Activated CD4-positive, CD25-positive, alpha-beta regulatory T cell treated with anti-CD3 and anti-CD28 coated beads, Interleukin-2, amount 50 U/mL, for 16 hours (primary cell): ENCODE results near the gene RNU2-63P.
"Not testable (repeated sequence)": the region's sequence is repeated elsewhere in the genome, so short reads cannot be mapped to it uniquely, and the experiment has no call there.

Source experiments
- DNase-seq: peaks from one replicate; pipeline ENCODE4 v3.0.0-alpha.2; 2020; ENCODE audit warnings: low read depth, low spot score

Gene RNU2-63P

DNA sequence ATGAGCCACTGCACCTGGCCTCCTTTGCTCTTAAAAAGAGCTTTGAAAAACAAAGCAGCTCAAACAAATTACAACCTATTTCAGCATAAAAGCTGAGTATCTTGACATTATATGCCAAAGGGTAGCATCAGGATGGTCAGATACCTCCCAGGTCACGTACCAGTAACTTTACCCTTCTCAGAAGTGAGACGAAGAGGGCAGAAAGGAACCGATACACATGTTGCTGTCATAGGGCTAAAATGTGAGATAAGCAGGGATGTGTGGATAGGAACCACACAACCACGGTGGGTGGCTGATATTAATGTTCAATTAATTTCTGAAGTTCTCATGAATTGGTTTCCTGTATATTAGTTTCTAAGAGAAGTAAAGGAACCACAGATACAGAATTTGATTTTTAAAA, 12.6 kb upstream of the RNU2-63P start:
- no peak for DNase-seq

GRCh38 chr2:88027697-88028389, 11.5 kb upstream of the RNU2-63P start:
- no peak for DNase-seq

DNA sequence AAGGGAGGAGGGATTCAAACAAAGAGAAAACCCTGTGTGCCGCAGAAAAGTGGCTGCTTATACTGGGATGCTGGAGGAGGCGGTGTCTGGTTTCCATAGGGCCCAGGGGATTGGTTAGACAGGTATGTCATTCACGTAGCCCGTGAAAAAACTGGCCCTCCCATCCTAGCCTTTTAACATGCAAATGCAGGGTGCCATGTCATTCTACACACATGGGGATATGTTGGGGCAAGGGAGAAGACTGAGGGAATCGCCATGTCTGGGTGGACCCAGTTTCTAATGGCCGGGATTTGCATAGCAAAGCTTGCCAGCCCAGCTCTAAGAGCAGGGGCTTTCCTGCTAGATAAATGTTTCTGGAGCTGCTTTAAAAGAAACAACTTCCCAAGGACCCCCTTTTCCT, 8.2 kb upstream of the RNU2-63P start:
- no peak for DNase-seq

- DNase-seq = no peak
Measured at GRCh38 chr2:88022669-88022921, 6.2 kb upstream of the RNU2-63P start.

DNA sequence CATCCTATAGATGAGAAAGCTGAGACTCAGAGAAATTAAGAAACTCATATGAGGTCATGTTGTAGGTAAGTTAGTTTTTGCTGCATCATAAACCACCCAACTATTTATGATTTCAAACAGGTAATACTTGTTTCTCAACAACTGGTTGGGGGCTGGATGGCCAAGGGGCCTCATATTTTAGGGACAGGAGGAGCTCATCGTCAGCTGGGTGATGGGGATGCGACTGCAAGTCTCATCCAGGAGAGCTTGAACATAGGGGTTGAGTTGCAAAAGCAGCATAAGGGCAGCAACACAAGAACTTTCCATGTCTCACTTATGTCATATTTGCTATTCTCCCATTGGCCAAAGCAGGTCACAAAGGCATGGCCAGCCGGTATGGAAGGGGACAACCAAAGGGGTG, 3.6 kb upstream of the RNU2-63P start:
- DNase-seq = no peak

DNA sequence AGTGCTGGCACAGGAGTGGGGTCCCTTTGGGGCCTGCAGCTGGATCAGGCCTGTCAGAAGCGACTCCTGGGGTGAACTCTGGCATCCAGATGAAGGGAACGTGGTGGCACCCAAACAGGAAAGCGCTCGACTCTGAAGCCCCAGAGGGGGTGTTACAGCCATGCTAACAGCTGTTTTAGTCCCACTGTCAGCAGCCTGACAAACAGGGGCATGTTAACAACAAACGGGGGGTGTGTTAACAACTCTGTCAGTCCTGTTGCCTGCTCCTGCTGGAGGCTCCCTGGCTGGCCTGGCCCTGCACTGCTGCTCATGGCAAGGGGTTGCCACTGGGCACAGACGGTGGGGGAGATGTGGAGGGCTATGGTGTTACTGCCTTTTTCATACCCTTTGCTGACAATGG, 2.6 kb upstream of the RNU2-63P start:
- no peak for DNase-seq

GRCh38 chr2:88018077-88018805, 1.9 kb upstream of the RNU2-63P start:
- DNase-seq = not testable (repeated sequence)

DNA sequence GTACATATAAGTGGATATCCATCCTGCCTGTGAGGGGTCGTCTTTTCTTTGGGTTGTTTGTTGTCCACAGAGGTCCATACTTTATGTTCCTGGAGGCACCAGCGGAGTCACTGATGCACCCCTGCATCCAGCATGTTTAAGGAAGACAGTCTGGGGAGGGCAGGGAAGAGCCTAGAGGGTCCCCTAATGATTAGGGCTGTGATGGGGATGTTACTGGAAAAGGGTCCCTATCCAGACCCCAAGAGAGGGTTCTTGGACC, 1.4 kb upstream of the RNU2-63P start:
- DNase-seq = not testable (repeated sequence)

DNA sequence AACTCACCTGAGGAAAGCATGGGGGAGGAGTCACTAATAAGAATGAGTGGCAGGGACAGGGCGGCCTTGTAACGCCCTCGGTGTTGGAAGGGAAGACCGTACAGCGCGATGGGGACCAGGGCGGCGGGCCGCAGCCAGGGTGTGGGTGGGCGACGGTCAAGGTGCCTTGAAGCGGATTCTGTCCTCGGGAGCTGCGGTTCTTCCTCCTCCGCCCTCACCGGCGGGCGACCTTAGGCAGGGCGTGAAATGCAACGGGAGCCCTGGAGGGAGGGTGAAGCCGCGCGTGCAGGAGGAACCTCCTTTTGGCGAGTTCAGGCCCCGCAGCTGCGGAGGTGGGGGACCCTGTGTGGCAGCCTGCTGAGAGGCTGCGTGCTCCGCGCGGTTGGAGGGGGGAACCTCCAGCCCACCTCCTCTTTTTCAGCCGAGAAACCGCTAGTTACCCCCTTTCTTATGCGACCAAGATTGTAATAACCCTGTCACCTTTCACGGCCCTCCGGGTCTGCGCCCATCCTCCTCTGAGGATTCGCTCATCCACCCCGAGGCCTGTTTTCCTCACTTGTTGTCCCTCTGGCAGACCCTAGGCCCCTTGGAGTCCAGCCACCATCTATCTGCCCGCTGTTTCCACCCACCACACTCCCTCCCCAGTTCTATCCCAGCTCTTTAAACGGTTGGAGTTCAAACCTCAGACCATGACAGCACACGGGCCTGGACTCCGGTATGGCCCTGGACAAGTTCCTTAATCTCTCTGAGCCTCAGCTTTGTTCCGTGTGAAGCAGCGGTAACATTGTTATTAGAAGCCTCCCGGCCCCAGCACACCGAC, 823 bp upstream of the RNU2-63P start:
- DNase-seq = peak; percentile 40

GRCh38 chr2:88011011-88011410, 5.3 kb downstream of the RNU2-63P start:
- DNase-seq = no peak

- no peak for DNase-seq
Measured at GRCh38 chr2:88010136-88010535, 6.2 kb downstream of the RNU2-63P start.

GRCh38 chr2:88006912-88007439, 9.4 kb downstream of the RNU2-63P start:
- no peak for DNase-seq

- DNase-seq = no peak
Measured at GRCh38 chr2:88005776-88006175, 10.6 kb downstream of the RNU2-63P start.

DNA sequence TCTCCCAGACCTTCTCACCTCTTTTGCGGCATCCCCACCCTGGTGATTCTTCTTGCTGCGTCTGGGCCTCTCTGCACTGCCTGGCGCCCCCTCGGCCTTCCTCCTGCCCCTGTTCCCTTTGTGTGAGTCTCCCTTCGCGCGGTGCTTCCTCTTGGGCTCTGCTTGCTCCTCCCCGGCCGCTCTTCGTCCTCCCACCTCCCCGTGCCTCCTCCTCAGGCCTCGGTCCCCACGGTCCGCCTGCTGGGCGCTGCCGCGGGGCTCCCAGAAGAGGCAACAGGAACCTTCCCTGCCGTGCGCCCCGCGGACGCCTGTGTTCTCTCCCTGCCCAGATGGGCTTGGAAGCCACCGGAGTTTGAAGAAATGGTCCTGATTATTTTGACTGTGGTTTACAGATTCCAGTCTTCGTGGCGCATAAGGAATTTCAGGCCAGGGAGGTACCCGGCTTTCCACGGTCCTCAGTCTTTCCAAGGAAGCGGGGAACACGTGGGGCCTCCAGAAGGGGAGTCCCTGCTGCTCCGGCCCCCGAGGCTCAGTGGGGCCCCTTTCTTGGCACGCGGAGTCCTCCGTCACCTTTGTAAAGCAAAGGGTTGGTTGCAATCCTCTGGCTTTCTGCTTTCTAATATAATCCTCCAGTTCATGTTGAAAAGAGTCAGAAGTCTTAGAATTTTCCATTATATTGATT, 13.1 kb downstream of the RNU2-63P start:
- DNase-seq = no peak

DNA sequence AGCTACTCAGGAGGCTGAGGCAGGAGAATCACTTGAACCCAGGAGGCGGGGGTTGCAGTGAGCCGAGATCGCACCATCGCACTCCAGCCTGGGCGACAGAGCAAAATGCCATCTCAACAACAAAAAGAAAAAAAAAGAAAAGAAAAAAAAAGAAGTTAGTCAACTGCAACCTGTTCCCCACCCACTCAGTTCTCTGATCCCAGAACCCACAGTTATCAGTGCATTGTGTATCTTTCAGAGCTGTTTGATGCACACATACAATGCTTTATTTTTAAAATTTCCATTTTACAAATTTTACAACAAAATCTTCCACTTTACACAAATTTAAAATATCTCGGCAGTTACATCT, 14.0 kb downstream of the RNU2-63P start:
- DNase-seq = no peak

GRCh38 chr2:88000474-88000873, 15.9 kb downstream of the RNU2-63P start:
- DNase-seq = not testable (repeated sequence)

DNA sequence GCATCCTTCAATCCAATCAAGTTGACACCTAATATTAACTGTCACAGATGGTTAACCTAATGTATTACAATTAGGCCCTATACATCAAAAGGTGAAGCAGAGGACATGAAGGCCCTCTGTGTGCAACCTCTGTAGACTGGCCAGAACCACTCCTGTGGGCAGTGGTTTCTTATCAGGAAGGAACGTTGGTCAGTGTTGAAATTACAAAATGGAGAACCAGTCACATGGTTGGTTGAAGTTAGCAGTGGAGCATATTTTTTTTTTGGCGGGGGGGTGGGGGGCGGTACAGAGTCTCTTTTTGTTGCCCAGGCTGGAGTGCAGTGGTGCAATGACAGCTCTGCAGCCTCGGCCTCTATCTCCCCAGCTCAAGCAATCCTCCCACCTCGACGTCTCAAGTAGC, 19.8 kb downstream of the RNU2-63P start:
- DNase-seq = no peak

DNA sequence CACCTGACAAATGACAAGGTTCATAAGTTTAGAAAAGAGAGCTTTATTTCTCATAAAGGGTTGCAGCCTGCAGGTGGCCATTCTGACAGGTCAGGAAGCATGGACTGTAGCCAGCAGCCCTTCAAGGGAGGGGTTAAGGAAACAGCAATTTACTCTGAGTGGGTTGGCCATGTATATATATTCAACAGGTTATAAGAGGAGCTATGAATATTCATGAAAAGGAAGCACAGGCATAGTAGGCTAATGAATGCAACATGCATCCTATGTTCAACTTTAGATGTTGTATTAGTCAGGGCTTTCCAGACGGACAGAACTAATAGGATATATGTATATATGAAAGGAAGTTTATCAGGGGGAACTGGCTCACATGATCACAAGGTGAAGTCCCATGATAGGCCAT, 20.6 kb downstream of the RNU2-63P start:
- no peak for DNase-seq

GRCh38 chr2:87994304-87994850, 22.0 kb downstream of the RNU2-63P start:
- DNase-seq = not testable (repeated sequence)

GRCh38 chr2:87992569-87992968, 23.8 kb downstream of the RNU2-63P start:
- DNase-seq = not testable (repeated sequence)

DNA sequence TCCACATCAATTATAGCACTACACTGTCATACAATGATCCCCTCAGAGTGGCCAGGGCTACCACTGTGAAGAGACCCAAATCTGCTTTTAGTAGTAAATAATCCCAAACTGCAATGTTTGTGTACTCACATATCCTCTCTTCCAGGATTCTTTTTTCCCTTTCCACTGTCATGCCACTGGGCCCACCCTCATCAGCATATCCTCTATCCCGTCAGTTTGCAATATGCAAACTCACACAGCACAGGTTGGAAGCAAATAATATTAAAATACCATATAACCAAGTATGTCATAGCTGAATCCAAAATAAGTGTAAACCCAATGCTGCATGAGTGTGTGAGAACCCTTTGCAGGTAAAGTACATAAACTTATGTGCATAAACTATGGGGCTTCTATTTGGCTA, 28.9 kb downstream of the RNU2-63P start:
- not testable (repeated sequence) for DNase-seq

GRCh38 chr2:87985902-87986301, 30.4 kb downstream of the RNU2-63P start:
- not testable (repeated sequence) for DNase-seq
